Frontal cortex (tissue), 4 donors: Measurements from ENCODE around the gene PCNX2. TPM values are rescaled to one million over a fixed set of nuclear protein-coding genes. Genes with fewer than 3 reads are reported as not detected.
"Not testable (repeated sequence)": the region's sequence is repeated elsewhere in the genome, so short reads cannot be mapped to it uniquely, and the experiment has no call there.

ENCODE experiments used
- DNase-seq, 2 donors: peaks; one replicate each; pipeline ENCODE4 v3.0.0; 2012; ENCODE audit warnings: low spot score in 2 of 2
- FAIRE-seq: peaks from 2 replicates; lab custom pipeline; 2012; peaks lifted over from hg19 to GRCh38; lab: Jason Lieb, UNC
- total RNA-seq: library from RNA; depleted of rRNA; stranded (reverse); fragments of >200 nt; gene quantifications from one replicate; pipeline ENCODE4 v1.2.3, GENCODE V29; 2014
- donor health status: control.
- donor health status: control.
- donor health status: control.

The PCNX2 gene
- total RNA-seq, 1 donor from 2014 or later, result 228 TPM

GRCh38 chr1:233088613-233089012 is 206.9 kb downstream of the PCNX2 start:
- FAIRE-seq, result no peak

DNA sequence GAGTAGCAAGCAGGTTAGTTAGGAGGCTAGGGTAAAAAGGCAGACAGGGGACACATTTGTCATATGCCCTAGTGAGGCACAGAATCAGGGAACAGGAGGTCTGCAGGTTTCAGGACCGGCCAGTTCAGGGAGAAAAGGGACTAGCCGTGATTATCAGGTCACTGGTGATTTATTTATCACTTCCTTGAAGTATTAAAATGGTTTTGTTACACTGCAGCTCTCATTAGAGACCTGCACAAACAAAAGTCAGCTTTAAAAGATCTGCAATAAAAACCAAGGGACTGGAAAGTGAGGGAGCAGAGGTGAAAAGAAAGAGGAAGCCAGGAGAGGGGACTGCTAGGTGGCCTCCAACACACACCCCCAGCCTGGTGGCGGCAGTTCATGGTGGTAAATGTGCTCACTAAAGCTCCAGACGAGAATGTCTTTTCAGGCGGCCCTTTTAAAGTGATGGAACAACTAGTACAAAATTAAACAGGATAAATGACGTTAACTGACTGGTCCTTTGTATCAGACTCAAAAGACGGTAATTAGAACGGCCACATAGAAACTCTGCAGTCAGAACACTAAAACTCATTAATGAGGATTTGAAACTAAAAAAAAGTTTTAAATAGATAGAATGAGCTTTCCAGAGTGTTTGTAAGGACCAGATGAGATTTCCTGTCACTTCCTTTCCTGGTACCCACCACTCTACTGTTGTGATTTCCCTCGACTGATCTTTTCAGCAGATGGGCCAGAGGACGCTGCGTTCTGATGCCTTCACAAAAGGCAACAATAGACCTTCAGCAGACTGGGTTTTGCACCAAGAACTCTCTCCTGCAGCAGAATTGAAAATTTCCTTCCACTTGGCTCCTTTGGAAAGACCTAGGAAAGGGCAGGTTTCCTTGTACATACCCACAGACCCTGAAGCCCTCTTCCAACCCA is 208.3 kb downstream of the PCNX2 start:
- DNase-seq (no peak), FAIRE-seq (no peak)

More at GRCh38 chr1:233088613-233089012, 206.9 kb downstream of the PCNX2 start:
- no peak for DNase-seq

GRCh38 chr1:233085566-233085965 is 210.0 kb downstream of the PCNX2 start:
- DNase-seq (no peak), FAIRE-seq (no peak)

DNA sequence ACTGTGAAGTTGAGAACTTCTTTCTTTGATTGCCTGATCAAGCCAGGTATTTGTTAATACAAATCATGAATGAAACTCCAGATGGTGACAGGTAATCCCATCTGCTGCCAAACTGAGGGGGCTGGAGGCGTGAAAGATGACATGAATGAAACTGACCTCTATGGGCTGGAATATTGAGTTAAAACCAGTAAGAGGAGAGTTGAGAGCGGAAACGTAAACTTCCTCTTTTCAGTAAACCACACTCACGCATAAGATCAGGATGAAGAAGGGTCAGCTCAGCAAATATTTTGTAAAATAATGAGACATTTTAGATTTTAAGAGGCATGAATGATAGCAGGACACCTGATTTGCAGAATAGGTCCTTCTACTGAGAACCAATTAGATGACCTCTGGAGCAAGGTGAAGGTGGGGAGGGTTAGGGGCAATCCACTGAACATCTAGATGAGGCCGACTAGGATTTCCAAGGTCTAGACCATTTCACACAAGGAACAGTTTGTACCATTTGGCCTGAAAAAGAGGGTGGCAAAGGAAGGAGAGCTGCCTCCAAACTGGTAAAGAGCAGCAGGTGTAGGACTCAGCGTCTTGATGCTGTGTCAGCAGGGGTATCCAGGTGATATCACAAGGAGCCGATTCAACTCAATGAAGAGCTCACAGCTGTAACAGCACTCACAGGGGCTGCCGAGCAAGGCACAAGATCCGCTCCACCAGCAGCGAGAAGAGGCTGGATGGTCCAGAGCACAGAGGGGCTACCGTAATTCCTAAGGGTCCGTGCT is 212.6 kb downstream of the PCNX2 start:
- DNase-seq (no peak), FAIRE-seq (no peak)

DNA sequence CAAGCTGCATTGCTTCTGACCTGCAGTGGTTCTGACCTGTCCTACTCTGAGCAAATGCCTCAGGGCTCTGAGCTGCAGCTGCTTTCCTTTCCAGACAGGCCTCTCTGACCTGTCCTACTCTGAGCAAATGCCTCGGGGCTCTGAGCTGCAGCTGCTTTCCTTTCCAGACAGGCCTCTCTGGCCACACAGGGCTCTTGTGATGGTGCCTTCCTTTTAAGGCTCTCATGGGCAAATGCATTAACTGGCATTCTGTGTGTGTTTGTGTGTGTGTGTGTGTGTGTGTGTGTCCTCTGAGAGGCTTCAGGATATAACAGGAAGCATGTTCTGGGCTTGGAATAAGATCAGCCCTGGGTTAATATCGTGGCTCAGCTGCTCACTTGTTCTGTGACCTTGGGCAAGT is 213.8 kb downstream of the PCNX2 start:
- DNase-seq (no peak), FAIRE-seq (no peak)

- DNase-seq, result not testable (repeated sequence)
These were observed 214.7 kb downstream of the PCNX2 start for GRCh38 chr1:233080827-233081226.

DNA sequence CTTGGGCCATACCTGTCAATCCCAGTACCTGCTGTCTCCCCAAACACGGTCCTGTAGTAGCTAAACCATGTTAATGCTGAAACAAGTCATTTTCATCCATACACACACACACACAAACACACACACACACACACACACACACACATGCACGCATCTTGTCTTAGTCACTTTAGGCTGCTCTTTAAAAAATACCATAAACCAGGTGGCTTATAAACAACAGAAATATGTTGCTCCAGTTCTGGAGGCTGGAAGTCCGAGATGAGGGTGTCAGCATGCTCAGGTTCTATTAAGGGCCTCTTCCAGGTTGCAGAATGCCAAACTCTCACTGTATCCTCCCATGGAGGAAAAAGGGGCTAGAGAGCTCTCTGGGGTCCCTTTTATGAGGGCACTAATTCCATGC is 215.2 kb downstream of the PCNX2 start:
- no peak for DNase-seq
- no peak for FAIRE-seq

More at GRCh38 chr1:233080827-233081226, 214.7 kb downstream of the PCNX2 start:
- not testable (repeated sequence) for FAIRE-seq

GRCh38 chr1:233079574-233079973 is 216.0 kb downstream of the PCNX2 start:
- DNase-seq, result no peak
- no peak for FAIRE-seq

GRCh38 chr1:233078396-233078795 is 217.1 kb downstream of the PCNX2 start:
- no peak for DNase-seq
- FAIRE-seq, result no peak

GRCh38 chr1:233075915-233076295 is 219.6 kb downstream of the PCNX2 start:
- DNase-seq, result no peak
- FAIRE-seq, result no peak

GRCh38 chr1:233066087-233066486 is 229.4 kb downstream of the PCNX2 start:
- FAIRE-seq (no peak), DNase-seq (no peak)

DNA sequence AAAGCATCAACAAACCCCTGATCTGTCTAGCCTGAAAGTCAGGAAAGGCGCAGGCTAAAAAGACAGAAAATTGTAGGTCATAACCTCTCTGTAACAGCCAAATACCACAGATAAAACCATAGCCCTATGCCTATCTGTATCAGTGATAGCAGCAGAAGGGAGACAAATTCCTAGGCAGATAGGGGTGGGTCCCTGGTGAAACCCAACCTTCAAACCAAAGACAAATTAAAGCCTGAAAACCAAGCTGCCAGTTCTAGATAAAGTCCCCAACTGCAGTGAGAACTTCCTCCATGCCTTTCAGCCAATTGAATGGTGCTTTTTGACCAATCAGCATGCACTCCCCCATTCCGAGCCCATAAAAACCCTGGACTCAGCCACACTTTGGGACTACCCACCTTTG is 229.8 kb downstream of the PCNX2 start:
- FAIRE-seq (no peak), DNase-seq (no peak)

DNA sequence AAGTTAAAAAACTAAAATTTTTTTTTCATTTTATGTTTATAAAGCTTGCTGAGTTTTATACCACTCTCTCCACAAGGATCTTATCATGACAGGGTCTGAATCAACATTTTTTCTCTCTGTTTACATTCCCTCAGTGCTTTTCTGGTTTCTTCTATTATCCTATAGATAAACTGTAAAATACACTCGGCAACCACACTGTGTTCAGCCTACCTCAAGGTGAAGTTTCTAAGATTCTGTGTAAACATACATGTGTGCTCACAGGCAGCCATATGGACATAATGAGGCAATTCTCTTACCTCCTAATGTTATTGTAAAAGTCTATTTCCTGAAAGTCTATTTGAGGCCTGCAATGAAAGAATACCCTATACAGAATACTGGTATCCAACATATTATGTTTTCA is 230.5 kb downstream of the PCNX2 start:
- DNase-seq (no peak), FAIRE-seq (no peak)

DNA sequence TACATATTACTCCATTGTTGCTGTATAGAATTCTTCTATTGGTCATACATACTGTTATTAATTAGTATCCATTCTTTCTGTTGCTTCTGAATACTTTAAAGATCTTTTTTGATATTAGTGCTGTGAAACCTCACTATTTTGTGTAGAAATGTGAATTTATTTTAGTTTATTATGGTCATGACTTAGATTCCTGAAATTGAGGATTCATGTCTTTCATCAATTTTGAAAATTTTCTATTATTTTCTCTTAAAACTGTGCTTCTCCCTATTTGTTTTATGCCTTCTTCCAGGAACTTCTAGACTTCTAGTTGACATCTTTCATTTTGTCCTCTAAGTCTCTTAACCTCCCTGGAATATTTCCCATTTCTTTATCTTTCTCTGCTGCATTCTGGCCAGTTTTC is 232.1 kb downstream of the PCNX2 start:
- FAIRE-seq (no peak), DNase-seq (no peak)

- no peak for DNase-seq
- no peak for FAIRE-seq
These were observed 234.3 kb downstream of the PCNX2 start for GRCh38 chr1:233061265-233061664.

DNA sequence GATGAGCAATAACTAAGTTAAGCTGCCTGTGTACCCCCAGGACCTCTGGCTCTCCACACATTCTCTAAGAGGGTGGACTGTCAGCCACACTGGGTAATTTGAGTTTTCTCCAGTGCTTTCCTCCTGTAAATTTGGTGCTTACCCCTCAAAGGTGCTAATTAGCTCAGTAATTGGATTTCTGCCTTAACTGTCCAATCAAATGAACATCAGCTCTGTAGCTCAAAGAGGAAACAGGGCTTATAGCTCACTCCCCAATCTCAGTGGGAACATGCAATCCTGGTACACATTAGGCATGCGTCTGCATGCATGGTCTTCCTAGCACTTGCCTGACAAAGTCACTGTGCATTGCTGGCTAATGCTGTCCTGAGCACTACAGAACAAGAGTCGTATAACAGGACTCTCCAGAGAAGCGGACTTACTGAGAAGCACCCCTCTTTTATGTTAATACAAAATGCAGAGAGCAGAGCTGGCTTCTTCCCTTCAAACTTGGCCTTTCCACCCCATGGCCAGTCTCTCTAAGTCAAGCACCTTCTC is 235.0 kb downstream of the PCNX2 start:
- no peak for FAIRE-seq
- no peak for DNase-seq

DNA sequence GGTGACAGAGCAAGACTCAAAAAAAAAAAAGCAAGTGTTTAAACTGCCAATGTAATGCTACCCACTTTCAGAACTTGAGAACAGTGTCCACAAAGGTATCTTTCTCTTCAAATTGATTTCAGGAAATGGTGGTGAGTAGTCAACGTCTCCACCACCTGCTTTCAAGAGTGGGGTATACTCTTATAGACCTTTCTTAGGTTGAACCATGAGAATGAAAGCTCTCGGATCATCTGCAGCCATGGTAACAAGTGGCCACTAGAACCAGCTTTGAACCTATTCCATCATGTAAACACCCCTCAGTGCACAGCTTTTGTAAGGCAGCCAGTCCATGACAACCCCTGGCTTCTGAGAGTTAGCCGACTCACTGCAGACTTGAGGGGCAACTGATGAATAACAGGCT is 237.7 kb downstream of the PCNX2 start:
- no peak for DNase-seq
- FAIRE-seq, result no peak

GRCh38 chr1:233055879-233056641 is 239.5 kb downstream of the PCNX2 start:
- FAIRE-seq (no peak), DNase-seq (no peak)

DNA sequence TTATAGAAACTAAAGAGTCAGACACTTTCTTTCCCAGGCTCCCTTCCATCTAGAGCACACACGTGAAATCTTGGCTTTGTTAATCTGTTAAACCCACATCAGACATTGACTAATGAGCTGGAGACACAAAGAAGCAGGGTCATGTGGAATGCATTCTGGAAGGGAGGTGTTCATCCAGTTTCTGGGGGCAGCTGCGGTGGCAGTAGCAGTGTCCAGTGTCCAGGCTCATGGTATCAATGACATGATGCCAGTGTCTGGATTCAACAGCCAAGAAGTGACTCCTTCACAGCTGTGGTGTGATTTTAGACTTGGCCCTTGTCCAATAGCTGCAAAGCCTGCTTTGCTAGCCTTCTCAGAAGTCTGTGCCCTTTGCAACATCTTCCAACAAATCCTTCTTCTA is 249.9 kb downstream of the PCNX2 start:
- FAIRE-seq (no peak), DNase-seq (no peak)

DNA sequence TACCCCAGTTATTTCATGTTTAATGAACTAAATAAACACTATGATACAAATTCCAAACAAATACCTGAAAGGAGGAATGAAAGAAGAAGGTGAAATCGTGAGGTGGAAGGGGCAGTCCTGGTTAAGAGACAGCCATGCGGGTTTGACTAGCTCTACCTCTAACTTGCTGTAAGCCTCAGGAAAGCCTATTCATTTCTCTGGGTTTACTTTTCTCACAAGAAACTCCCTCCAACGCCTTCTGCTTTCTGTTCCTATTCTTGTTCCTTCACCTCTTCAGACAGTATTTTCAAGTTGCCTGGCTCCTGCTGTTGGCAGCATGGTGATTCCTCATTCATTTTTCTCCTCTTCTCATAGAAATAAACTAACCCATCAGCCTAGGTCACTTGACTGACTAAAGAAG is 252.7 kb downstream of the PCNX2 start:
- no peak for FAIRE-seq
- no peak for DNase-seq
